A673 (cell line): Measurements from ENCODE around the gene RGS9BP.
"Not testable (repeated sequence)": the region's sequence is repeated elsewhere in the genome, so short reads cannot be mapped to it uniquely, and the experiment has no call there.

Experiments used
- EZH2 ChIP-seq: fragments of 200-600 bp; sonication (generic); IDR thresholded peaks from 2 replicates; pipeline ENCODE4 v1.6.1; 2017; ENCODE audit warnings: borderline replicate concordance, low read depth, mild to moderate bottlenecking, mixed read lengths, antibody characterized with exemption, low read length; ENCODE audit not compliant: poor library complexity, severe bottlenecking
- TF ChIP-seq, protein P1 (sequence below): fragments of 300-800, 200-600 bp; sonication (generic); conservative IDR thresholded peaks from 2 replicates; pipeline ENCODE4 v1.5.1; 2017; ENCODE audit warnings: low read depth, mild to moderate bottlenecking, antibody characterized with exemption, low read length, moderate library complexity, mixed read lengths

DNA sequence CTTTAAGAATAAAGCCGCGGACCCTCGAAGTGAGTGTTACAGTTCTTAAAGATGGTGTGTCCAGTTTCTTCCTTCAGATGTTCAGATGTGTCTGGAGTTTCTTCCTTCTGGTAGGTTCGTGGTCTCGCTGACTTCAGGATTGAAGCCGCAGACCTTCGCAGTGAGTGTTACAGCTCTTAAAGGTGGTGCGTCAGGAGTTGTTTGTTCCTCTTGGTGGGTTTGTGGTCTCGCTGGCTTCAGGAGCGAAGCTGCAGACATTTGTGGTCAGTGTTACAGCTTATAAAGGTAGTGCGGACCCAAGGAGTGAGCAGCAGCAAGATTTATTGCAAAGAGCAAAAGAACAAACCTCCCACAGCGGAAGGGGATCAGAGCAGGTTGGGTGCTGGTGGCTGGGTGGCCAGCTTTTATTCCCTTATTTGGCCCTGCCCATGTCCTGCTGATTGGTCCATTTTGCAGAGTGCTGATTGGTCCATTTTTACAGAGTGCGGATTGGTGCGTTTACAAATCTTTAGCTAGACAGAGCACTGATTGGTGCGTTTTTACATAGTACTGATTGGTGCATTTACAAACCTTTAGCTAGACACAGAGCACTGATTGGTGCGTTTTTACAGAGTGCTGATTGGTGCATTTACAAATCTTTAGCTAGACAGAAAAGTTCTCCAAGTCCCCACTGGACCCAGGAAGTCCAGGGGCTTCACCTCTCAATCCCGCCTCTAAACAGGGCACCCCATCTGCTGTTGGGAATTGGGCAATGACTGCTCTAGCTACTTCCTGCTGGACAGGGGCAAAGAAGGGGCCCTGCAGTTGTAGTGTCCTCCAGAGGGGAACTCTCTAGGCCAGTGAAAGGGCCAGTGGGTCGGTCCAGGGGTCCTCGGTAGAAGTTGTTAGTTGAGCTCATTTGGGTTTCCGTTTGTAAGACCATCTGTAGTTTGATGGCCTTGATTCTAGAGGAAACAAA, 17.8 kb downstream of the RGS9BP start:
- TF ChIP-seq, protein P1, sequence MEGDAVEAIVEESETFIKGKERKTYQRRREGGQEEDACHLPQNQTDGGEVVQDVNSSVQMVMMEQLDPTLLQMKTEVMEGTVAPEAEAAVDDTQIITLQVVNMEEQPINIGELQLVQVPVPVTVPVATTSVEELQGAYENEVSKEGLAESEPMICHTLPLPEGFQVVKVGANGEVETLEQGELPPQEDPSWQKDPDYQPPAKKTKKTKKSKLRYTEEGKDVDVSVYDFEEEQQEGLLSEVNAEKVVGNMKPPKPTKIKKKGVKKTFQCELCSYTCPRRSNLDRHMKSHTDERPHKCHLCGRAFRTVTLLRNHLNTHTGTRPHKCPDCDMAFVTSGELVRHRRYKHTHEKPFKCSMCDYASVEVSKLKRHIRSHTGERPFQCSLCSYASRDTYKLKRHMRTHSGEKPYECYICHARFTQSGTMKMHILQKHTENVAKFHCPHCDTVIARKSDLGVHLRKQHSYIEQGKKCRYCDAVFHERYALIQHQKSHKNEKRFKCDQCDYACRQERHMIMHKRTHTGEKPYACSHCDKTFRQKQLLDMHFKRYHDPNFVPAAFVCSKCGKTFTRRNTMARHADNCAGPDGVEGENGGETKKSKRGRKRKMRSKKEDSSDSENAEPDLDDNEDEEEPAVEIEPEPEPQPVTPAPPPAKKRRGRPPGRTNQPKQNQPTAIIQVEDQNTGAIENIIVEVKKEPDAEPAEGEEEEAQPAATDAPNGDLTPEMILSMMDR = not testable (repeated sequence)
- not testable (repeated sequence) for TF ChIP-seq EZH2
